GM19372 (cell line): ENCODE results near the gene NEDD4L.
"Not testable (repeated sequence)": the region's sequence is repeated elsewhere in the genome, so short reads cannot be mapped to it uniquely, and the experiment has no call there.

Experiments
- ATAC-seq: cut with Tn5 transposase; IDR thresholded peaks from one replicate; pipeline ENCODE4 v1.9.1; 2021; ENCODE audit warnings: mild to moderate bottlenecking, low read depth, moderate library complexity; ENCODE audit not compliant: unreplicated experiment

Gene NEDD4L

DNA sequence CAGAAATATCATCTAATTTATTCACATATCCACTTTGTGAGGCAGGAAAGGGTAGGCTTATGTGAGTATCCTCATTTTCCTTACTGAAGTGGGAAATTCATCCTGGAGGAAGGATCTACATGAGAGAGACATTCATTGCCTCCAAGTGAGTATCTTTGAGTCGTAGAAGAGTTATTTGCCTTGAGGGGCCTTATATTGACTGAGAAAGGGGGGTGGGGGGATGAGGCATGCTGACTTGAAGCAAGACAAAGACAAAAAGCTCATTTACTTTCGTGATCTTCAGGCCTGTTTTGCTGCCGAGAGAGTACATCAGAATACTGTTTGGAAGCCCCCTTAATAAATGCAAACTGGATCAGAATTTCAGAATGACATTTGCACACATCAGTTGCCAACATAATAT lies 17.6 kb upstream of the NEDD4L start:
- ATAC-seq, result no peak

DNA sequence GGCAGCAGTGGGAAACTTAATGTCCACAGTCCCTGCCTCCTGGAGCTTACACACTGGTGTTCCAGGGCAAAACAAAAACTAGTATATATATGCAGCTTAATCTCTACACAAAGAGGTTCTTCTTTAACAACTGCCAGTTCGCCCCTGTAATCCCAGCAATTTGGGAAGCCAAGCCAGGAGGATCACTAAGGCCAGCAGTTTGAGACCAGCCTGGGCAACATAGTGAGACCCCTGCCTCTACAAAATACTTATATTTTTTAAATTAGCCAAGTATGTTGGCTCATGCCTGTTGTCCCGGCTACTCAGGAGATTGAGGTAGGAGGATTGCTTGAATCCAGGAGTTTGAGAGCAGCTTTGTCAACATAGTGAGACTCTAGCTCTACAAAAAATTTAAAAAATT lies 17.2 kb upstream of the NEDD4L start:
- ATAC-seq, result no peak

DNA sequence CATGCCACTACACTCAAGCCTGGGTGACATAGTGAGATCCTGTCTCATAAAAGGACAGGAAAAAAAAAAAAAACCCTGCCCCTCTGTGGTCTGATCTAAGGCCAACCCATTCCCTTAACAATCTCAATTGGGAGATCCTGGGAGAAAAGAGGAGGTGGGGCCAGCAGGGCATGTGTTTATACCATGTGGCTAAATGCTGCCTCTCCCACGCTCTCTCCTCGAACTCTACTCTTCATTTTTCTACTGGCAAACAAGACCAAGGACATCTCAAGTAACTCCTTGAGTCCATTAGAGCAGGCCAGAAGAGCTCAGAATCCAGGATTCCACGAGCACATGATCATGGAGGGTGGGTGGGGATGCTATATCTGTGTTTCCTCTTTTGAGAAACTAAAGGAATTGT lies 16.7 kb upstream of the NEDD4L start:
- no peak for ATAC-seq

DNA sequence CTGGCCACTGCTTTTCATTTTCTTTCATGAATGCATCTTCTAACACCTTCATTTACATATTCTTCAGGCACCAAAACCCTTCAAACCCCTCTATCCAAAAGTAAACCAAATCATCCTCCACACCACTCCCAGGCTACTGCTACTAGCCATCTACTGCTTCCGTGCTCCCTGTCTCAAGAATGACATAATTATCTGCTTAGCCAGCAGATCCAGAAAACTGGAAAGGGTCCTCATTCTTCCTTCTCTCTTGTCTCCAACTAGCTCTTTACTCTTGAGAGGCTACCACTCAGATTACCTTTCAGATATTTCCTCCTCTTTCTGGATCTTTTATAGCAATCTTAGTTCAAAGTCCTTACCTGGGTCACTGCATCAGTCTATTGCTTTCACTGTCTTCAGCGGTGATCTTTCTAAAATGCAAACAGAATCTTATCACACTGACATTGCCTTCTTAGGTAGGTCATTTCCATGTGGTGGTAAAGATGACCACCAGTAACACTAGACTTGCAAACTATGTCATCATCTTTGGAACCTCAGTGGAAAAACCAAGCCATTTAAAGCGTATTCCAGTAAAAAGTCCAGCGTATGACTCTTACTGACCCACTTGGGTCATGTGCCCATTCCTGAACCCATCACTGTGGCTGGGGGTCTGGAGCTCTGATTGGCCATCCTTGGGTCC lies 15.8 kb upstream of the NEDD4L start:
- ATAC-seq, result no peak

DNA sequence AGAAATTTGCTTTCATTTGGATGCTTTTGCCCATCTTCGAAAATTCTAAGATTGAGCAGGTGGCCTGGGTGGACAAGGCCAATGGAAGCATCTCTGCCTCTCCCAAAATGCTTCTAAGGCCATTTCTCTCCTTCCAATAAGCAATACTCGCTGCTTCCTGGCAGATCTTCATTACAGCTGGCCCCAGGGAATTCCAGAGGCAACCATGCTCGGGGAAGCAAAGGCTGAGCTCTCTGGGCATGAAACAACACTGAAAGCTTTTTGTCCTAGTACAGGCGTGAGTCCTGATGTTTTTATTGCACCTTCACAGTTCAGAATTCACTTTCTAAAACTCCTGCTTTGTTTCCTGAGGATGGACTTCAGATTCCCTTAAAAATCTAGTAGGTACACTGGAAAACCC lies 11.8 kb upstream of the NEDD4L start:
- no peak for ATAC-seq

DNA sequence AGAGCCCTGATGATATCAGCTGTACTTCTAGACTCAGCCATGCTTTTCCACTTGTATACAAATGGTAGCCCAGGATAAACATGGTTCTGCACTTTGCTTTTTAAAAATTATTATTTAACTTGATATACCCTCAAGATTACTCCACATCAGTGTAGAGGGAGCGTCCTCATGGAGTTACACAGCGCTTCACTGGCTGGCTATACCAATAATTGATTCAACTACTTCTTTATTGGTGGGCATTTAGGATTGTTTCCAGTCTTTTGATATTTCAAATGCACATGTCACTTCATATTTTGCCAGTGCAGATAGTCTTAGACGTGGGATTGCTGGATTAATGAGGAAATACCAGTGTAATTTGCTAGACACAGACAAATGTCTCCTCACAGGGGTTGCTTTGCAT lies 10.8 kb upstream of the NEDD4L start:
- ATAC-seq, result no peak

DNA sequence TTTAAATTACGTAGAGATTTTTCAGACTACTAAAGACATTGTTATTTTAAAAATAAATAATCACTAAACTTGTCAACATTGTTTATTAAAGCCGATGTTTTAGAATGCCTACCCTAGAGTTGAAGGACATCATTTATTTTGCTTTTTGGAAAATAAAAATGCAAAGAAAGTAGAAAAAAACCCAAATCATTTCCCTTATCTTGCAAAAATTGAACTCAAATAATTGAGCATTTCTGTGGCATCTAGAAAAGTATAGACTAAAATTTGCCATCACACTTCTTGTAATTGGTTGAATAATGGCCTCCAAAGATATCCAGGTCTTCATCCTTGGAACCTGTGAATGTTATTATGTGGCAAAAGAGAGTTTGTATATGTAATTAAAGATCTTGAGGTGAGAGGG lies 9.7 kb upstream of the NEDD4L start:
- no peak for ATAC-seq

DNA sequence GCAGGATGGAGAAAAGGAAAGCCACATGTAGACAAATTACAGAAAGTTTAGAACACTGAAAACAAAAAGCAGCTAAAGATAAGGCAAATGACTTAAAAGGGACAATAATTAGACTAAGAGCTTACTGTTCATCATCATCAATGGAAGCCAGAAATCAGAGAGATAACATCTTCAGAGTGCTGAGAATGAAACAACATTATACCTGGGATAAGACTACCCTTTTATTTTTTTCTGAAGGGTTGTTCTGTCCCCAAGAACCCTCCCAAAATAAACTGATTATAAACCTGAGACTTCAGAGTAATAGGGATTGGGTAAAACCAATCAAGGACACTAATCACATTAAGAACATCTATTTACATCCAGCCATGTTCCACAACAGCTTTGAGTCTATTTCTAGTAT lies 6.9 kb upstream of the NEDD4L start:
- ATAC-seq, result no peak

DNA sequence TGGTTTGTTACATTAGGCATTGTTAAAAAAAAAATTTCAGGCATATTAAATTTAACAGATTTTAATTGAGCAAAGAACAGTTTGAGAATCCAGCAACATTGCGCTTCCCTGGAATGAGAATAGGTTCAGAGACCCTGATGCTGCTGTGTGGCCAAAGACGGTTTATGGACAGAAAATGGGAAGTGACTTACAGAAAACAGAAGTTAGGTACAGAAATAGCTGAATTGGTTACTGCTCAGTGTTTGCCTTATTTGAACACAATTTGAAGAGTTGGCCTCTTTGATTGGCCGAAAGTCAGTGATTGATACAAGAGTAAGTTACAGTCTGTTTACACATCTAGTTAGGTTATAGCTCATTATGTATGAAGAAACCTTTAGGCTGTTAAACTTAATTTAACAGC lies 6.0 kb upstream of the NEDD4L start:
- no peak for ATAC-seq

DNA sequence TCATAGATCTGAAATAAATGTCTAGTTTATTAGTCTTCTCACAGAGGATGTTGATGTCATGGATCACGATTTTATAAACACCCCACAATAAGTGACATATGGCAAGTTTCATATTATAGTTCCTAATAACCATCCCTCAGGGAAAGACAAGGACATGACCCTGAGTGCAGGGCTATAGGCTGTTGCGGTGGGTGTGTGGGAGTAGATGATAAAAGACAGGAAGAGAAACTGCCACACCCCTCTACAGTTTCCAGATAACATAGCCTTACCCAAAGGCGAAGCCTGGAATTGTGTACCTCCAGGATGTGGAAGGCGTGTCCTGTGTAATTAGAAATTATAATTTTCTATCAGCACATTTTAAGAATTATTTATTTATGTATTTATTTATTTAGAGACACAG lies 2.4 kb upstream of the NEDD4L start:
- no peak for ATAC-seq

DNA sequence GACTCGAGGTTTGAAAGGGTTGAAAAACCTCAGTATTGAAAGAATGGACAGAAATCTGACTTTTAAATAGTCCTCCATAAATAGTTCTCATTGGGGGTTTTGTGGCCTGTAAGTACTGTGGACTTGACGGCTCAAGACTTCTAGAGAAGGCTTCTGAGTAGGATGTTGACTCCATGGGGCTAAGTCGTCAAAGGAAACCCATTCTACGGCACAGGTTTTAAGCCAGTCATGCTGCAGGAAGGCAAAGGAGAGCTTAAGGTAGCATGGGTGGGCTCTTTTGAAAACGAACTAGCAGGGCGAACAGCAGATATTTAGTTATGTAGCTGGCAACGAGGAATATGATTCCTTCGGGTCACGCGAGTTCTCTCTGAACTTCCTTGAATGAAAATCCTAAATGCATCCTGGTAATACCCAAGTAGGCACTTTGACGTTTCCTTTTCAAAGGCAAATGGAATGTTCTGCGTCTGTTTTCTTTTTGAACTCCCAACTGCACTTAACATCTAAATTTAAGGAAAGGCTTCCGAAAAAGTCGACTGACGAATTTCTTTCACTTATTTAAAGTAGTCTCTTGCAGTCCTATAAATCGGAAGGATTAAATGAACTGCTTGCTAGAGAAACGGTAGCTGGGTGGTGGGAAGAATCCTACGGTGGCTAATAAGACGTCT lies 1.1 kb upstream of the NEDD4L start:
- ATAC-seq, result no peak

DNA sequence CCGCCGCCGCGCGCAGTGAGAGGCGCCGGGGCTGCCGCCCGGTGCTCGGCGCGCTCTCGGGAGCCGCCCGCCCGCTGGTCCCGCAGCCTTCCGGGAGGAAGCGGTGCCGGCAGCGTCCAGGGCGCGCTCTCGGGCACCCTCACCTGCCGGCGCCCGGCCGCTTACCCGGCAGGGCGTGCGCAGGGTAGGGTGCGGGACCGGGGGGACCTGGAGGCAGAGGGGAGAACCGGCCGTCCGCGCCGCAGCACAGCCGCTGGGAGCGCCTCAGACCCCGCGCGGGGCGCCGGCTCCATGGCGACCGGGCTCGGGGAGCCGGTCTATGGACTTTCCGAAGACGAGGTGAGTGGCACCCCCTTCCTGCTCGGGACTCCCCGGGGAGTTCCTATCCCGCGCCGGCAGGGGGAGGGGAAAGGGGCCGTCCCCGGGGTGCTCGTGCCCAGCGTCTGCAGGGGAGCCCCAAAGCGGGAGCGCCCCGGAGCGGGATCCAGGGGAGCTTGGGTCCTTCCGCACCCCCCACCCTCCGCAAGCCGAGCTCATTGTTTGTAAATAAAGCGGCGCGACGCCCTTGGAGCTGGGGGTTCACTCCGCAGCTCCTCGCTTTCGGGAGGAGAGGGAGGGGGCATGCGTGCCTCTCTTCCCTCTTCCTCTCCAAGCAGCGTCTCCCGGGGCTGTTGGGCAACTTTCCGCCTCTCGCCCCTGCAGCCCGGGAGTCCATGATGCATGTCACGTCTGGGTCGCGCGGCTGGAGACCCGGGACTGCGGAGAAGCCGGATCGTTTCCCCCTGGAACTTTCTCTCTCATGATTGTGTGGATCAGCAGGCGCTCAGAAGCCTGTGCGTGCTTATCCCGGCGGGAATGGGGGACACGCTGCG lies 580 bp downstream of the NEDD4L start:
- peak; percentile 42 for ATAC-seq

DNA sequence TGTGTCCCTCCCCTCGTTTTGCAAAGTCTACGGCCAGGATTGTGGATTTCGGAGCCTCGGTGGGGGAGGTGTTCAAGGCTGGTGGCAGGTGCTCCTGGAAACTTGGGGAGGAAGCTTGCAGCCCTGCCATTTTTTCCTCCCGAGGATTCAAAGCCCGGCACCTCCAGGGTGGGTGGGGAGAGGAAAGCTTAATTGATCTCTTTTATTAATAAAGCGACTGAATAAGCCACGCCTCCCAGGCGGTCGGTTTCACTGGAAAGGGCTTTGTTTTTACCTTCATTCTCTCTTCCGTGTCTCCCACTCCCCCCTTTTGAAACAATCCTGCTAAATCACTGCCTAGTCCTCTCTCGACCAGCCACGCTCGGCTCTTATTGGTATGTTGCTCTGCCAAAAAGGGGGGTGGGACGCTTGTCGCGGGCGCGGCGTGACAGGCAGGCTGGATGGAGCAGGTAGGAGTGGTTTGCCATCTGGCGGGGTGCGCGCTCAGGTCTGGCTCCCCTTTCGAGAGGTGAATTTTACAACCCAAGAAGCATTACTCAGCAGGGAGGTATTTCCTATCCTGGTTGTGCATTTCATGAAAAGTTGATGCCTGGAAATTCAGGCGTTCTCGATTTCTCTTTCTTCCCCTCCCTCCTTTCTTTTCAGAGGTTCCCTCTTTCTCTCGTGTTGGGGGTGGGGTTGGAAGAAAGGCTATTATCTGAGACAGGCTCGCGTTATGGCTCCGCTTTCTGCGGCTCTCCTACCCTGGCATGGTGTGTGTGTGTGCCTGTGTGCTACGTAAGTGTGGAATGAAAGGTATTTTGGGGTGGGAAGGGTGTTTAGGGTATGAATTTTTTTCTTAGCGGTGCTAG lies 1.4 kb downstream of the NEDD4L start:
- ATAC-seq, result no peak

DNA sequence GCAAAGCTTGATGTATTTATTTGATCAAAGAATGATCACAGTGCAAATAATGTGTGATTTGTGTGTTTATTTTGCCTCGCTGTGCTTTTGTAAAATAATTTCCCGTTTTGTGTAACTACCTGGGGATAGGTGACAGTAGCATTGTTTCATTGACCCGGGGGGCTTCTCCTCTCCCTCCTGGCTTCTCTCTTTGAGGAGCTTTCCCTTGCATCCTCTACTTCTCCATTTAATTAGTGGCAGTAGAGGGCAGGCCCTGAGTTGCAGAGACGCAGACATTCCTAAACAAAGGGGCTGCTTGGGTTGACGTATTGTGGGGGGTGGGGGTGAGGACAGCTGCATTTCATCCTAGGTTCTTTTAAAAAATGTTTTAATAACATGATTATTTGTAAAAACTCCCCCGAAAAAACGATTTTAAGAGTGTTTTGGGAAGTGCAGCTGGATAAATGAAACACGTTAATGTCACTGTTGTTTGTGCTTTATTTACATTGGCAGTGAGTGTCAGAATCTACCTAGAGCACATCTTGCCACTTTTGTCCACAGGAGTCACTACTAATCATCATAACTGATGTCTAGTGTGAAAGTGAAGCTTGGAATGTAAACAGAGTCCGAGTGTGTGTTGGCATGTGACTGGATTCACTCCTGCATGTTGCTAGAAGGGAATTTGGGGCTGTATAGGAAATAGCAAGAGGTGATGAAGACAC lies 2.2 kb downstream of the NEDD4L start:
- ATAC-seq, result no peak

DNA sequence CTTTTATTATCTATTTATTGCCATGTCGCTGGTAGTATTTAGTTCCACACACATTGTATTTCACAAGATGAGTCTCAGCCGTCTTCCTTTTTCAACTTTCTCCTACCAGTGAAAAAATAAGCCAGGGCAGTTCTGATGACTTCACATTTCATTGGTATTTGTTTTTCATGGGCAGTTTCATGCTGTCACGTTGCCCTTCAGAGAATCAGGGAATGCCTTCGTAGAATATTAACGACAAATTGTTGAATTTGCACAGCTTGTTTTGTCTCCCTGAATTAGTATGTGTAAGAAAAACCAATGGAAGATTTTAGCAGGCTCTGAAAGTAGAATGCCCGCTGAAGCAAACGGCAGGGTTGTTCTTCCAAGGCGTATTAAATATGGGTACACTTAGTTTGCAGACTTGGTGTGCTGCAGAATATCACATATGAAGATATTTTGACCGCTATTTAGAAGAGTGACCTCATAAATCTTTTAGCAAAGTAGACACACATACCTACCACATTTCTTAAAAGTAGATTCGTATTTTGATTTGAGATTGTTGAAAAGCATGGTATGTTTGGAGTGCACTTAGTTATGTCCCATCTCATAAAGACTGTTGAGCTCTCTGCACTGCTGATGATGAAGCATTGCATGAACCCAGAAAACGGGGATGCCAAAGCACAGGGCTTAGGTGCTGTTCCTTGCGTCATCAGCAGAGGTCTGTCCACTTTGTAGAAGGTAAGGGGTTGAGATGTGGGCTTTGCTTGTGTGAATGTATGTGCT lies 2.9 kb downstream of the NEDD4L start:
- no peak for ATAC-seq

DNA sequence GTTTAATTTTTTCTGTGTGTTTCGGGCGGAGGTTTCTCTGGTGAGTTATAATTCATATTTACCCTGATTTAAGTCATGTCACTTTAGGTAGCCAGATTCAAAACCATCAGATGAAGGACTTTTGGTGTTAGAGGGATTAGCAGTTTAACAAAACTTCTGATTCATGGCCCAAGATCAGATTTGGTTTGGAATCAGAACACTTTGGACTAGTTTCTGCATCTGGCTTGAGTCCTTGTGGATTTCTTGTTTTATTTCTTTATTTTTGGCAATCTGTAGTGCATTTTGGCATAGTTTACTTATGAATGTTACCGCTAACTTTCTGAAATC lies 3.5 kb downstream of the NEDD4L start:
- ATAC-seq, result no peak

DNA sequence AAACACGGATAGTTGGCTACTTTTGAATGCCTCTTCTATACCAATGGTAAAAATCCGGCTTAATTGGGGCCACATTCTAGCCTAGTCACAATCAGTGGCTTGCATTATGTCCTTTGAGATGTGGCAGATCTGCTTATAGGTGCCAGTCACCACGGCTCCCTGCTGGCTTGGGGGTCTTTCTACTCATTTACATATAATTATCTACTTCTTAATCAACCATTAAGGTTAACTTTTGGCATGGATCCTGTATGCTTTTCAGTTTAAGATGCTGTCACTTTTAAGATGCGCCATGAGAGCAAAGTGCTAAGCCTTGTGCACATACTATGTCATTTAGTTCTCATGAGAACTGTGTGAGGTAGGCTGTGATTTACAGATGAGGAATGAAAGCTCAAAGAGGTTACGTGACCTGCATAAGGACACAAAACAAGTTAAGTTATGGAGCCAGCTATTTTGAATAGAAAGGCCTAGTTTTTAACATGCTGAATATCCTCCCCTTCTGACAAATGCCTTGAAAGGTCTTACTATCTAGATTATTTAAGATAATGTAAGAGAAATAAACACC lies 4.1 kb downstream of the NEDD4L start:
- ATAC-seq, result no peak

DNA sequence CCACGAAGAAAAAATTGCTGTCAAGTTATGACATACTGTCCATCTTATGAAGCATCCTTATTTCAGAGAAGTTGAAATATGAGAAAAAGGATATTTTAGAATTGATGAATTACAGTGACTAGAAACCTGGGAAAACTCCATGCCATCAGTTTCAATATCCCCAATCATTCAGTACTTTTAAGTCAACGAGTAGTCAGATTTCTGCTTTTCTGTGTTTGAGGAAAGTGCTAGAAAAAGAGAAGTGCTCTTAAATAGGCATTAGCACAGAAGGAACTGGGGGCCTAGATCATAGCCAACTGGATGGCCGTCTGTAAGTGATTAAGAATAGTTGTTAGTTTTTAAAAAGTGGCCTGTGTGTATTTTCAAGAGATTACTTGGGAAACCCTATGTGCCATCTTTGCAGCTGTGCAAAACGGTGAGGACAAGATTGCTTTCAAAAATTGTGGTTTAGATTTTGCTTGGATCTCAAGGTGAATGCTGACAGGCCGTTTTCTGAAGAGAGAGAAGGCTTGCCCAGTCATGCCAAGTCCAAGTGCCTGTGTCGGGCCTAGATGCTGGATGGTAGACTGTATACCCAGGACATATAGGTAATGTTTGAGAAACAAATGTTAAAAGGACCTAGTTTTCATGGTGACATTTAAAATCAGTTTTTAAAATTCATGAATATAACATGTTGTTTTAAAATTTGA lies 5.1 kb downstream of the NEDD4L start:
- ATAC-seq, result no peak

DNA sequence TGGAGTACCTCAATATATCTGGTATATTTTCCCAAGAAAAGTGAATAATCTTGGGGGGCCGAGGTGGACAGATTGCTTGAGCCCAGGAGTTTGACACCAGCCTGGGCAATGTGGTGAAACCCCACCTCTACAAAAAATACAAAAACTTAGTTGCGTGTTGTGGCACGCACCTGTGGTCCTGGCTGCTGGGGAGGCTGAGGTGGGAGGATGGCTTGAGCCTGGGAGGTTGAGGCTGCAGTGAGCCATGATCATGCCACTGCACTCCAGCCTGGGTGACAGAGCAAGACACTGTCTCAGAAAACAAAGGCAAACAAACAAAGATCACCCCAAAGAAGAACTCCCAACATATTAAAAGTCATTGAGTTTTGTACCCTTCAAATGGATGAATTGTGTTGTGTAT lies 6.9 kb downstream of the NEDD4L start:
- ATAC-seq, result not testable (repeated sequence)
